HCT116 (cell line): ENCODE results near the gene AQP1. TPM values are rescaled to one million over a fixed set of nuclear protein-coding genes. Genes with fewer than 3 reads are reported as not detected.

Experiments used
- ATAC-seq: fragments of 200-7000 bp; cut with Tn5 transposase; 2 replicates; pipeline ENCODE4 v1.9.1; 2020; ENCODE audit warnings: mild to moderate bottlenecking, moderate library complexity
- BruUV-seq: library from RNA; stranded (reverse); fragments of 400-500 nt; replicated peaks from 2 replicates; lab custom pipeline; 2021; lab: Mats Ljungman, UMichigan
- CTCF ChIA-PET: fragments of 300-600 bp; sonication (Branson Sonifier 250); formaldehyde crosslinking; loops from one replicate; lab custom pipeline; 2021; ENCODE audit warnings: antibody characterized with exemption; lab: Charles Lee
- POLR2A ChIA-PET: fragments of 300-600, 350-600 bp; sonication (Branson Sonifier 250); formaldehyde crosslinking; loops from one replicate; lab custom pipeline; 2021; ENCODE audit warnings: antibody characterized with exemption; lab: Charles Lee
- RAD21 ChIA-PET, 2 experiments: fragments of 300-600 bp; sonication (Branson Sonifier 250); formaldehyde crosslinking; loops; one replicate each; lab custom pipeline; 2023; ENCODE audit warnings: low total read pairs in 2 of 2; ENCODE audit not compliant: uncharacterized antibody in 2 of 2, unreplicated experiment in 2 of 2, low non-redundant PET in 1 of 2; lab: Charles Lee
- DNase-seq: peaks from one replicate; pipeline ENCODE4 v3.0.0-alpha.2; 2010; ENCODE audit warnings: low read depth, low spot score
- H2AFZ ChIP-seq: fragments of 200-600 bp; shearing (Covaris generic), sonication (generic); 2 replicates; pipeline ENCODE4 v1.6.1; 2017; ENCODE audit warnings: low read depth, mixed run types, mixed read lengths, antibody characterized with exemption, low read length; ENCODE audit not compliant: poor library complexity, severe bottlenecking
- H3K27ac ChIP-seq: 2 replicates; pipeline ENCODE4 v1.5.1; 2012; ENCODE audit warnings: low read depth, low read length
- H3K27me3 ChIP-seq: fragments of 200-600 bp; sonication (generic); 2 replicates; pipeline ENCODE4 v1.6.1; 2016; ENCODE audit warnings: mixed run types, low read length, mixed read lengths; ENCODE audit not compliant: insufficient read depth
- H3K36me3 ChIP-seq, 2 experiments: fragments of 200-500 bp in 1 of 2; fragments of 200-600 bp in 1 of 2; sonication (Bioruptor generic) in 1 of 2; sonication (generic) in 1 of 2; 2 replicates each; pipeline versions ENCODE4 v1.5.1 to v1.6.1; 2014 to 2016; ENCODE audit warnings: low read length in 2 of 2, inconsistent platforms in 1 of 2, mixed read lengths in 1 of 2, mixed run types in 1 of 2; ENCODE audit not compliant: insufficient read depth in 2 of 2, control insufficient read depth in 1 of 2
- H3K4me1 ChIP-seq, 2 experiments: fragments of 200-600 bp in 1 of 2; sonication (generic) in 1 of 2; 2 replicates each; pipeline versions ENCODE4 v1.5.1 to v1.6.1; 2012 to 2017; ENCODE audit warnings: low read length in 2 of 2, inconsistent platforms in 1 of 2, mild to moderate bottlenecking in 1 of 2, mixed read lengths in 1 of 2, mixed run types in 1 of 2, moderate library complexity in 1 of 2; ENCODE audit not compliant: insufficient read depth in 2 of 2, control insufficient read depth in 1 of 2
- H3K4me2 ChIP-seq: fragments of 200-600 bp; sonication (generic); 2 replicates; pipeline ENCODE4 v1.6.1; 2017; ENCODE audit warnings: mixed run types, low read length, mixed read lengths
- H3K4me3 ChIP-seq, 2 experiments: fragments of 200-600 bp in 1 of 2; sonication (generic) in 1 of 2; replicated peaks in 1 of 2; 2 replicates each; pipeline ENCODE4 v1.5.1; 2011 to 2016; ENCODE audit warnings: low read length in 2 of 2, control low read depth in 1 of 2, low read depth in 1 of 2, mild to moderate bottlenecking in 1 of 2, mixed read lengths in 1 of 2, mixed run types in 1 of 2
- H3K79me2 ChIP-seq: fragments of 200-600 bp; sonication (generic); 2 replicates; pipeline ENCODE4 v1.6.1; 2017; ENCODE audit warnings: mild to moderate bottlenecking, mixed run types, low read length, moderate library complexity, mixed read lengths; ENCODE audit not compliant: insufficient read depth
- H3K9ac ChIP-seq: fragments of 200-600 bp; sonication (generic); 2 replicates; pipeline ENCODE4 v1.6.1; 2016; ENCODE audit warnings: low read length, mixed read lengths
- H3K9me2 ChIP-seq: fragments of 200-600 bp; sonication (generic), shearing (Covaris generic); 2 replicates; pipeline ENCODE4 v1.6.1; 2017; ENCODE audit warnings: mixed run types, mild to moderate bottlenecking, moderate library complexity; ENCODE audit not compliant: insufficient read depth
- H3K9me3 ChIP-seq, 2 experiments: fragments of 200-500 bp in 1 of 2; fragments of 200-600 bp in 1 of 2; sonication (Bioruptor generic) in 1 of 2; sonication (generic) in 1 of 2; 2 replicates each; pipeline ENCODE4 v1.6.1; 2014 to 2017; ENCODE audit warnings: low read length in 2 of 2, mixed read lengths in 2 of 2, inconsistent platforms in 1 of 2, low read depth in 1 of 2, mild to moderate bottlenecking in 1 of 2, mixed run types in 1 of 2, moderate library complexity in 1 of 2; ENCODE audit not compliant: control insufficient read depth in 1 of 2, insufficient read depth in 1 of 2
- H4K20me1 ChIP-seq: fragments of 200-600 bp; sonication (generic), shearing (Covaris generic); 2 replicates; pipeline ENCODE4 v1.6.1; 2017; ENCODE audit warnings: mixed run types, mild to moderate bottlenecking, moderate library complexity; ENCODE audit not compliant: insufficient read depth
- ATF3 ChIP-seq: IDR thresholded peaks from 2 replicates; pipeline ENCODE4 v1.6.1; 2012
- CEBPB ChIP-seq: IDR thresholded peaks from 2 replicates; pipeline ENCODE4 v1.6.1; 2012; ENCODE audit warnings: low read depth
- CTCF ChIP-seq, 3 experiments: fragments of 200-600 bp in 1 of 3; sonication (generic) in 1 of 3; IDR thresholded peaks in 2 of 3; conservative IDR thresholded peaks in 1 of 3; 2 replicates each; pipeline ENCODE4 v1.5.1; 2012 to 2017; ENCODE audit warnings: low read depth in 2 of 3, low read length in 2 of 3, antibody characterized with exemption in 1 of 3, borderline replicate concordance in 1 of 3, control low read depth in 1 of 3, mild to moderate bottlenecking in 1 of 3, mixed read lengths in 1 of 3, mixed run types in 1 of 3, moderate library complexity in 1 of 3; ENCODE audit not compliant: insufficient read depth in 1 of 3
- EZH2 ChIP-seq: fragments of 200-600 bp; sonication (generic); IDR thresholded peaks from 2 replicates; pipeline ENCODE4 v1.6.1; 2017; ENCODE audit warnings: antibody characterized with exemption, mixed run types
- FOSL1 ChIP-seq: IDR thresholded peaks from 2 replicates; pipeline ENCODE4 v1.6.1; 2012; ENCODE audit warnings: low read depth
- MAX ChIP-seq: IDR thresholded peaks from 2 replicates; pipeline ENCODE4 v1.6.1; 2012
- SP1 ChIP-seq: IDR thresholded peaks from 2 replicates; pipeline ENCODE4 v1.6.1; 2012; ENCODE audit warnings: low read depth
- ZFX ChIP-seq: fragments of 450-650 bp; IDR thresholded peaks from 2 replicates; pipeline ENCODE4 v1.6.1; 2017
- intact Hi-C: fragments of 100-400 bp; cut with micrococcal nuclease; formaldehyde crosslinking; loops from 2 replicates; pipeline ENCODE4 v1.10.0; 2022
- total RNA-seq: library from RNA; stranded (reverse); gene quantifications from one replicate; pipeline ENCODE4 v1.2.1, GENCODE V29; 2021; ENCODE audit not compliant: unreplicated experiment

Gene AQP1
- total RNA-seq, 1 experiment from 2014 or later, result 2.0 TPM

- Histone ChIP-seq H4K20me1 (no peaks in the 10 kb centered on the region), H3K9ac (no peak overlapping the region), H3K9me2 (no peaks in the 10 kb centered on the region), H3K4me3 (no peak overlapping the region), H3K27ac (no peak overlapping the region), H3K36me3 (no peaks in the 10 kb centered on the region), H3K79me2 (no peaks in the 10 kb centered on the region), H3K9me3 (no peaks in the 10 kb centered on the region), H3K4me2 (no peak overlapping the region), H3K27me3 (no peaks in the 10 kb centered on the region), H2AFZ (no peak overlapping the region), H3K4me1 (peaks cover 2 to 14% of the 10 kb centered on the region in 2 experiments; a peak in 2 of 4 replicates)
- ChIA-PET CTCF (no interaction called here), POLR2A (no interaction called here), RAD21 (no interaction called here)
- TF ChIP-seq ZFX, result no peak
- BruUV-seq, result no TSS peak
- intact Hi-C loops, result no loop called here
- DNase-seq (no peak), ATAC-seq (no peak)
Observed at GRCh38 chr7:30903146-30903545, 8.5 kb upstream of the AQP1 start.

GRCh38 chr7:30904561-30904960 lies 7.1 kb upstream of the AQP1 start:
- Histone ChIP-seq H3K9me3 (no peaks in the 10 kb centered on the region), H3K36me3 (no peaks in the 10 kb centered on the region), H3K4me1 (peaks cover 2 to 14% of the 10 kb centered on the region in 2 experiments; a peak in 2 of 4 replicates), H3K4me2 (no peak overlapping the region), H3K9me2 (no peaks in the 10 kb centered on the region), H3K27ac (no peak overlapping the region), H3K27me3 (no peaks in the 10 kb centered on the region), H3K9ac (no peak overlapping the region), H2AFZ (no peak overlapping the region), H3K4me3 (no peak overlapping the region), H4K20me1 (no peaks in the 10 kb centered on the region), H3K79me2 (no peaks in the 10 kb centered on the region)
- RAD21 ChIA-PET, result no interaction called here
- intact Hi-C loops, result no loop called here
- no peak for TF ChIP-seq CEBPB
- TF ChIP-seq SP1, result no peak
- no peak for TF ChIP-seq ATF3
- TF ChIP-seq MAX, result no peak
- TF ChIP-seq FOSL1, result no peak
- no peak for TF ChIP-seq CTCF (IDR thresholded peaks at IDR 0.05 in 2 of 3, conservative IDR thresholded peaks at IDR 0.05 in 1 of 3; ENCODE audit: borderline replicate concordance in 1 of 3, insufficient read depth in 1 of 3, low read depth in 2 of 3, low read length in 2 of 3)
- TF ChIP-seq EZH2, result no peak
- CTCF ChIA-PET, result no interaction called here
- POLR2A ChIA-PET, result no interaction called here
- BruUV-seq, result no TSS peak
- DNase-seq (no peak), ATAC-seq (no peak)
